ENCODE data around the gene DNAH8.

DNA sequence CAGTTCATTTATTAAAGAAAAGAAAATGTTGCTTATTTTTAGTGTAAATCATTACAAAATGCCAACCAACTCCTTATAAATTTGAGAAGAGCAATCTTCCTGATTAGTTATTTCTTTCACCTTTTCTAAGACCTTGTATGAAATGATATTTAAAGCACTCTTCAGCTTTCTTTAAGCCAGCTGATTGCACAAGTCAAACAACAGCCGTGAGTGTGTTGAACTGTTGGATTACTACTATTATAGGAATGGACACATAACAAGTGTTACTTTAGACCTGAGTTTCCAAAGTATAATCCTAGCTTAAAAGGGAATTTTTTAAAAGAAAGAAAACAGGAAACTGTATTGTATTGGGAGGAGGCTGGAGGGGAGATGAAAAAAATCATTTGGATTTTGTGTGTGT, 306.7 kb downstream of the DNAH8 start:
- TF ChIP-seq, protein P1, sequence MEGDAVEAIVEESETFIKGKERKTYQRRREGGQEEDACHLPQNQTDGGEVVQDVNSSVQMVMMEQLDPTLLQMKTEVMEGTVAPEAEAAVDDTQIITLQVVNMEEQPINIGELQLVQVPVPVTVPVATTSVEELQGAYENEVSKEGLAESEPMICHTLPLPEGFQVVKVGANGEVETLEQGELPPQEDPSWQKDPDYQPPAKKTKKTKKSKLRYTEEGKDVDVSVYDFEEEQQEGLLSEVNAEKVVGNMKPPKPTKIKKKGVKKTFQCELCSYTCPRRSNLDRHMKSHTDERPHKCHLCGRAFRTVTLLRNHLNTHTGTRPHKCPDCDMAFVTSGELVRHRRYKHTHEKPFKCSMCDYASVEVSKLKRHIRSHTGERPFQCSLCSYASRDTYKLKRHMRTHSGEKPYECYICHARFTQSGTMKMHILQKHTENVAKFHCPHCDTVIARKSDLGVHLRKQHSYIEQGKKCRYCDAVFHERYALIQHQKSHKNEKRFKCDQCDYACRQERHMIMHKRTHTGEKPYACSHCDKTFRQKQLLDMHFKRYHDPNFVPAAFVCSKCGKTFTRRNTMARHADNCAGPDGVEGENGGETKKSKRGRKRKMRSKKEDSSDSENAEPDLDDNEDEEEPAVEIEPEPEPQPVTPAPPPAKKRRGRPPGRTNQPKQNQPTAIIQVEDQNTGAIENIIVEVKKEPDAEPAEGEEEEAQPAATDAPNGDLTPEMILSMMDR (IDR thresholded peaks at IDR 0.05; ENCODE audit: low read depth, low read length), result no peak
- no peak for TF ChIP-seq EZH2phosphoT487 (IDR thresholded peaks at IDR 0.05; ENCODE audit: low read depth)

Measured in OCI-LY3 (cell line).